ENCODE measurements around the gene ZMAT3. TPM values are rescaled to one million over a fixed set of nuclear protein-coding genes. Genes with fewer than 3 reads are reported as not detected.
"Not testable (repeated sequence)": the region's sequence is repeated elsewhere in the genome, so short reads cannot be mapped to it uniquely, and the experiment has no call there.

Gene ZMAT3, protein sequence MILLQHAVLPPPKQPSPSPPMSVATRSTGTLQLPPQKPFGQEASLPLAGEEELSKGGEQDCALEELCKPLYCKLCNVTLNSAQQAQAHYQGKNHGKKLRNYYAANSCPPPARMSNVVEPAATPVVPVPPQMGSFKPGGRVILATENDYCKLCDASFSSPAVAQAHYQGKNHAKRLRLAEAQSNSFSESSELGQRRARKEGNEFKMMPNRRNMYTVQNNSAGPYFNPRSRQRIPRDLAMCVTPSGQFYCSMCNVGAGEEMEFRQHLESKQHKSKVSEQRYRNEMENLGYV
- total RNA-seq: 10 to 100 TPM in 1 of 2 donors, 1 to 10 TPM in 1; 9.6 to 12.7 TPM

DNA sequence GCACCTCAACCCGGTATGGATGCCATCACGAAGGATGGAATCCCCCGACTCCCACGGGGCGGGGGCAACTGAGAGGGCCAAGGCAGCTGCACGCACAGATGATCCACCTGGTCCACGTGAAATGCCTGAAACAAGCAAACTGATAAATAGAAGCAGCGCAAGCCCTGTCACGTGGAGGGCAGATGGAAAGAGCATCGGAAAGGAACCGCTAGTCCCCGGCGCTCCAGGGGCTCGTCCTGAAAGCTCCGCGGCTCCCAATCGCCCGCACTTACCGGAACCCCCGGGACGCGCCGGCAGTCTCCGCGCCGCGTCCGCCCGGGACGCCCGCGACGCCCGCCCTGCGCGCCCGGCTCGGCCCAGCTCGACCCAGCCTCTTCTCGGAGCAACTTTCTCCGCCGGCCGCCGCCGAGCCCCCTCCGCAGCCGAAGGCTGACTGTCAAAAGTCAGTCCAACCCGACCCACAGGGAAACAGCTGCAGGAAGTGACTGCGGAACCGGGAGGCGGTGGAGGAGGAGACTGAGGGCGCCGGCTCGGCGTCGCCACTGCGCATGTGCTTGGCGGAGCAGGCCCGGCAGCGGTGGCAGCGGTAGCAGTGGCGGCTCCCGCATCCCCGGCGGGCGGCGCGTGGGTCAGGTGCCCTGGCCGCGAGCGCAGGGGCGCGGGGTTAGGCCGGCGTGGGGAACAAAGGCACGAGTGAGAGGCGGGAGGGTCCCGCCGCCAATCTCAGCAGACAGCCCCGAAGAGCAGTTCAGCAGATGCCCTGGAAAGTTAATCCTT lies at the start of gene ZMAT3:
Gene ZMAT3 (minus strand): TSS at position 487 of the 777 bp plus-strand sequence. CDS start 4,057 bp downstream, outside the sequence.
- intact Hi-C loops (cut with DNase I): no loop called here
- peak within 1 kb of the TSS; percentile 86 to 87 for H3K9ac ChIP-seq (ENCODE audit: low read depth in 2 of 2, low read length in 2 of 2)
- H3K36me3 ChIP-seq: no peaks in the 10 kb centered on the region
- DNase-seq: peak; percentile 90
- no peak for TF ChIP-seq CTCF (IDR thresholded peaks at IDR 0.05)
- H3K9me3 ChIP-seq: no peaks in the 10 kb centered on the region
- no peaks in the 10 kb centered on the region for H3K27me3 ChIP-seq
- H3K4me3 ChIP-seq: peak within 1 kb of the TSS; percentile 99
- H3K4me1 ChIP-seq: peaks cover 3% of the 10 kb centered on the region
- H3K27ac ChIP-seq: peak within 1 kb of the TSS; percentile 81

DNA sequence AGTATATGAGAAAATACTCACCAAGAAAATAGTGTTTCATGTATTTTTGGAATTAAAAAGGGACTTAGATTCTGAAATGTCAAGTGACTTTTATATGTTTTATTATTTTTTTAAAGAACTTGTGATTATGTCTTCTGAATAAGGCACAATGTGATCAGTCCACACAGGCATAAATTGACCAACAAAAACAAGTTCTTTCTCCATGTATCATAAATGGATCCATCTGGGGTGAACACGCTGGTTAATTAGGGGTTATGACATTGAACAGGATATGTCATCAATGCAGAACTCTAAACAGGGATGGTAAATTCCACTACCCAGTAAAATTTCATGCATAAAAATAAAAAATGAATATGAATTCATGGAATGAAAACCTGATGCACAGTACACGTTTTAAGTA lies 45.2 kb upstream of the ZMAT3 start:
- Histone ChIP-seq H3K4me1 (no peaks in the 10 kb centered on the region), H3K27me3 (no peaks in the 10 kb centered on the region), H3K9ac (ENCODE audit: low read depth in 2 of 2, low read length in 2 of 2) (no peak overlapping the region), H3K9me3 (no peaks in the 10 kb centered on the region), H3K27ac (no peak overlapping the region), H3K36me3 (no peaks in the 10 kb centered on the region), H3K4me3 (no peak overlapping the region)
- intact Hi-C loops (cut with DNase I): no loop called here
- TF ChIP-seq CTCF (IDR thresholded peaks at IDR 0.05): no peak
- no peak for DNase-seq

GRCh38 chr3:179115444-179115843 lies 43.8 kb upstream of the ZMAT3 start:
- H3K9ac ChIP-seq (ENCODE audit: low read depth in 2 of 2, low read length in 2 of 2); H3K27ac ChIP-seq; DNase-seq; H3K4me1 ChIP-seq; H3K36me3 ChIP-seq; H3K27me3 ChIP-seq; intact Hi-C loops (cut with DNase I); H3K4me3 ChIP-seq; H3K9me3 ChIP-seq: not testable (repeated sequence)

GRCh38 chr3:179113903-179114302 lies 42.3 kb upstream of the ZMAT3 start:
- DNase-seq: no peak
- Histone ChIP-seq H3K4me3 (no peak overlapping the region), H3K27me3 (no peaks in the 10 kb centered on the region), H3K36me3 (no peaks in the 10 kb centered on the region), H3K9ac (ENCODE audit: low read depth in 2 of 2, low read length in 2 of 2) (no peak overlapping the region), H3K27ac (no peak overlapping the region), H3K9me3 (no peaks in the 10 kb centered on the region), H3K4me1 (no peaks in the 10 kb centered on the region)
- intact Hi-C loops (cut with DNase I): no loop called here
- TF ChIP-seq CTCF (IDR thresholded peaks at IDR 0.05): no peak

GRCh38 chr3:179108086-179108485 lies 36.5 kb upstream of the ZMAT3 start:
- intact Hi-C loops (cut with DNase I): no loop called here

More at GRCh38 chr3:179108086-179108485, 36.5 kb upstream of the ZMAT3 start:
- Histone ChIP-seq H3K4me3 (no peak overlapping the region), H3K9me3 (no peaks in the 10 kb centered on the region), H3K36me3 (no peaks in the 10 kb centered on the region), H3K9ac (ENCODE audit: low read depth in 2 of 2, low read length in 2 of 2) (no peak overlapping the region), H3K27ac (no peak overlapping the region), H3K4me1 (no peaks in the 10 kb centered on the region), H3K27me3 (no peaks in the 10 kb centered on the region)
- no peak for DNase-seq
- TF ChIP-seq CTCF (IDR thresholded peaks at IDR 0.05): no peak
